ENCODE data around the gene ARVCF. TPM values are rescaled to one million over a fixed set of nuclear protein-coding genes. Genes with fewer than 3 reads are reported as not detected.

ARVCF gene
- total and polyA plus RNA-seq, 9 of the 15 experiments (the other 6 are each of a cell fraction or from before 2014, with no cell fraction given) = 0.03 to 97.4 (median 15.6) TPM

DNA sequence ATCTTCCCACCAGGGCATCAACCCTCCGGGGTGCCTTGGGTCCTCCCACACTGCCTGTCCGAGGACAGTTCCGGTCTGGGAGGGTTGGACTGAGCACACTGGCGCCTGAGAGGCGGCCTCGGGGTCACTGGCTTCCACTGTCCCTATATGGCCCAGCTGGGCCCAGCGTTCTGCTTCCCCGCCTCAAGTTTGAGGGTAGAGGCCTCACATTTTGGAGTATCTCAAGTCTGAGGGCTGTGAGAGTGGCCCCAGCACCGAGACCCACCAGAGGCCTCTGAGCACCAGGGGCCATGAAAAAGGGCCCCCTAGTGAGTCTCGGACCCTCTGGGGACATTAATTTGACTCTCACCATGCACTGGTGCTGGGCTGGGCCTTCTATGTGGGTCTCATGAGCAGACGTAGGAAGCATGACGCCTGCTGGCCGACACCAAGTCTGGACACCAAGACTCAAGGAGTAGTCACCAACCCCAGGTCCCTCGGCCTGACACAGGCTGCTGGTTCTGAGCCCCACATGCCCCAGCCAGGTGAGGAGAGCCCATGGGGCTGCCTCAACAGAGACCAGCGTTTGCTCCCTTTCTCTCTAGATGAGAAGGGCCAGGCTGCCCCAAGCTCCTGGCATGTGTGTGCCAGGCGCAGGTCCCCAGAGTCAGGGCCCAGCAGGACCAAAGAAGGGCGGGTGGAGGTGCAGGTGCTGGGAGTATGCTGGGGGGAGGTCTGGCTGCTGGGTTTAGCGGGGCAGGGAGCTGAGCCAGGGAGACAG, 27.5 kb downstream of the ARVCF start (continued):
- TF ChIP-seq GATA2 (CRISPR knock-in tag; IDR thresholded peaks at IDR 0.05) (no peak), ZKSCAN1 (IDR thresholded peaks at IDR 0.05; ENCODE audit: low read depth, low read length) (no peak), LEF1 (IDR thresholded peaks at IDR 0.05) (no peak), ZNF316 (IDR thresholded peaks at IDR 0.05) (no peak), BCL6 (CRISPR knock-in tag; IDR thresholded peaks at IDR 0.05) (no peak), FOXK1 (CRISPR knock-in tag; IDR thresholded peaks at IDR 0.05; ENCODE audit: borderline replicate concordance) (no peak), ZBTB17 (CRISPR knock-in tag; IDR thresholded peaks at IDR 0.05) (no peak), SMARCA5 (IDR thresholded peaks at IDR 0.05) (no peak), GTF2F1 (IDR thresholded peaks at IDR 0.05; ENCODE audit: low read depth, low read length) (0 out of 2 replicates have a peak, but pooled peaks have one; percentile 34), MCM7 (IDR thresholded peaks at IDR 0.05) (no peak), ZNF311 (CRISPR knock-in tag; IDR thresholded peaks at IDR 0.05) (no peak), RBM39 (optimal IDR thresholded peaks at IDR 0.05; ENCODE audit: low read depth, low read length) (no peak), KAT2B (IDR thresholded peaks at IDR 0.05; ENCODE audit: low read depth, low read length) (no peak), YBX1 (IDR thresholded peaks at IDR 0.05) (no peak), ZC3H8 (IDR thresholded peaks at IDR 0.05) (no peak), ZNF79 (CRISPR knock-in tag; IDR thresholded peaks at IDR 0.05; ENCODE audit: low read depth) (no peak), KLF16 (IDR thresholded peaks at IDR 0.05) (no peak)
- TF ChIP-seq, protein P1, sequence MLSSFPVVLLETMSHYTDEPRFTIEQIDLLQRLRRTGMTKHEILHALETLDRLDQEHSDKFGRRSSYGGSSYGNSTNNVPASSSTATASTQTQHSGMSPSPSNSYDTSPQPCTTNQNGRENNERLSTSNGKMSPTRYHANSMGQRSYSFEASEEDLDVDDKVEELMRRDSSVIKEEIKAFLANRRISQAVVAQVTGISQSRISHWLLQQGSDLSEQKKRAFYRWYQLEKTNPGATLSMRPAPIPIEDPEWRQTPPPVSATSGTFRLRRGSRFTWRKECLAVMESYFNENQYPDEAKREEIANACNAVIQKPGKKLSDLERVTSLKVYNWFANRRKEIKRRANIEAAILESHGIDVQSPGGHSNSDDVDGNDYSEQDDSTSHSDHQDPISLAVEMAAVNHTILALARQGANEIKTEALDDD (IDR thresholded peaks at IDR 0.05) = no peak
- TF ChIP-seq, protein P2, sequence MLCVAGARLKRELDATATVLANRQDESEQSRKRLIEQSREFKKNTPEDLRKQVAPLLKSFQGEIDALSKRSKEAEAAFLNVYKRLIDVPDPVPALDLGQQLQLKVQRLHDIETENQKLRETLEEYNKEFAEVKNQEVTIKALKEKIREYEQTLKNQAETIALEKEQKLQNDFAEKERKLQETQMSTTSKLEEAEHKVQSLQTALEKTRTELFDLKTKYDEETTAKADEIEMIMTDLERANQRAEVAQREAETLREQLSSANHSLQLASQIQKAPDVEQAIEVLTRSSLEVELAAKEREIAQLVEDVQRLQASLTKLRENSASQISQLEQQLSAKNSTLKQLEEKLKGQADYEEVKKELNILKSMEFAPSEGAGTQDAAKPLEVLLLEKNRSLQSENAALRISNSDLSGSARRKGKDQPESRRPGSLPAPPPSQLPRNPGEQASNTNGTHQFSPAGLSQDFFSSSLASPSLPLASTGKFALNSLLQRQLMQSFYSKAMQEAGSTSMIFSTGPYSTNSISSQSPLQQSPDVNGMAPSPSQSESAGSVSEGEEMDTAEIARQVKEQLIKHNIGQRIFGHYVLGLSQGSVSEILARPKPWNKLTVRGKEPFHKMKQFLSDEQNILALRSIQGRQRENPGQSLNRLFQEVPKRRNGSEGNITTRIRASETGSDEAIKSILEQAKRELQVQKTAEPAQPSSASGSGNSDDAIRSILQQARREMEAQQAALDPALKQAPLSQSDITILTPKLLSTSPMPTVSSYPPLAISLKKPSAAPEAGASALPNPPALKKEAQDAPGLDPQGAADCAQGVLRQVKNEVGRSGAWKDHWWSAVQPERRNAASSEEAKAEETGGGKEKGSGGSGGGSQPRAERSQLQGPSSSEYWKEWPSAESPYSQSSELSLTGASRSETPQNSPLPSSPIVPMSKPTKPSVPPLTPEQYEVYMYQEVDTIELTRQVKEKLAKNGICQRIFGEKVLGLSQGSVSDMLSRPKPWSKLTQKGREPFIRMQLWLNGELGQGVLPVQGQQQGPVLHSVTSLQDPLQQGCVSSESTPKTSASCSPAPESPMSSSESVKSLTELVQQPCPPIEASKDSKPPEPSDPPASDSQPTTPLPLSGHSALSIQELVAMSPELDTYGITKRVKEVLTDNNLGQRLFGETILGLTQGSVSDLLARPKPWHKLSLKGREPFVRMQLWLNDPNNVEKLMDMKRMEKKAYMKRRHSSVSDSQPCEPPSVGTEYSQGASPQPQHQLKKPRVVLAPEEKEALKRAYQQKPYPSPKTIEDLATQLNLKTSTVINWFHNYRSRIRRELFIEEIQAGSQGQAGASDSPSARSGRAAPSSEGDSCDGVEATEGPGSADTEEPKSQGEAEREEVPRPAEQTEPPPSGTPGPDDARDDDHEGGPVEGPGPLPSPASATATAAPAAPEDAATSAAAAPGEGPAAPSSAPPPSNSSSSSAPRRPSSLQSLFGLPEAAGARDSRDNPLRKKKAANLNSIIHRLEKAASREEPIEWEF (CRISPR knock-in tag; IDR thresholded peaks at IDR 0.05) = no peak
- TF ChIP-seq, protein P3, sequence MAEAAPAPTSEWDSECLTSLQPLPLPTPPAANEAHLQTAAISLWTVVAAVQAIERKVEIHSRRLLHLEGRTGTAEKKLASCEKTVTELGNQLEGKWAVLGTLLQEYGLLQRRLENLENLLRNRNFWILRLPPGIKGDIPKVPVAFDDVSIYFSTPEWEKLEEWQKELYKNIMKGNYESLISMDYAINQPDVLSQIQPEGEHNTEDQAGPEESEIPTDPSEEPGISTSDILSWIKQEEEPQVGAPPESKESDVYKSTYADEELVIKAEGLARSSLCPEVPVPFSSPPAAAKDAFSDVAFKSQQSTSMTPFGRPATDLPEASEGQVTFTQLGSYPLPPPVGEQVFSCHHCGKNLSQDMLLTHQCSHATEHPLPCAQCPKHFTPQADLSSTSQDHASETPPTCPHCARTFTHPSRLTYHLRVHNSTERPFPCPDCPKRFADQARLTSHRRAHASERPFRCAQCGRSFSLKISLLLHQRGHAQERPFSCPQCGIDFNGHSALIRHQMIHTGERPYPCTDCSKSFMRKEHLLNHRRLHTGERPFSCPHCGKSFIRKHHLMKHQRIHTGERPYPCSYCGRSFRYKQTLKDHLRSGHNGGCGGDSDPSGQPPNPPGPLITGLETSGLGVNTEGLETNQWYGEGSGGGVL (CRISPR knock-in tag; IDR thresholded peaks at IDR 0.05) = no peak
- TF ChIP-seq, protein P4, sequence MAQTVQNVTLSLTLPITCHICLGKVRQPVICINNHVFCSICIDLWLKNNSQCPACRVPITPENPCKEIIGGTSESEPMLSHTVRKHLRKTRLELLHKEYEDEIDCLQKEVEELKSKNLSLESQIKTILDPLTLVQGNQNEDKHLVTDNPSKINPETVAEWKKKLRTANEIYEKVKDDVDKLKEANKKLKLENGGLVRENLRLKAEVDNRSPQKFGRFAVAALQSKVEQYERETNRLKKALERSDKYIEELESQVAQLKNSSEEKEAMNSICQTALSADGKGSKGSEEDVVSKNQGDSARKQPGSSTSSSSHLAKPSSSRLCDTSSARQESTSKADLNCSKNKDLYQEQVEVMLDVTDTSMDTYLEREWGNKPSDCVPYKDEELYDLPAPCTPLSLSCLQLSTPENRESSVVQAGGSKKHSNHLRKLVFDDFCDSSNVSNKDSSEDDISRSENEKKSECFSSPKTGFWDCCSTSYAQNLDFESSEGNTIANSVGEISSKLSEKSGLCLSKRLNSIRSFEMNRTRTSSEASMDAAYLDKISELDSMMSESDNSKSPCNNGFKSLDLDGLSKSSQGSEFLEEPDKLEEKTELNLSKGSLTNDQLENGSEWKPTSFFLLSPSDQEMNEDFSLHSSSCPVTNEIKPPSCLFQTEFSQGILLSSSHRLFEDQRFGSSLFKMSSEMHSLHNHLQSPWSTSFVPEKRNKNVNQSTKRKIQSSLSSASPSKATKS (CRISPR knock-in tag; IDR thresholded peaks at IDR 0.05) = no peak

All from K562 (cell line).